ENCODE data around the gene ZNF554. TPM values are rescaled to one million over a fixed set of nuclear protein-coding genes. Genes with fewer than 3 reads are reported as not detected.
A peak's percentile ranks its signal among the peaks of the same experiment; 100 is the strongest.

ZNF554 gene
- total RNA-seq, 4 donors from 2014 or later: 2.1 to 5.3 (median 2.6) TPM

GRCh38 chr19:2834294-2834871 is 14.7 kb downstream of the ZNF554 start:
- intact Hi-C loops (cut with DNase I; ENCODE audit: low total_unique reads): no loop called here
- Histone ChIP-seq H3K27ac (no peak overlapping the region), H3K4me1 (no peaks in the 10 kb centered on the region), H3K36me3 (peaks cover 18 to 48% of the 10 kb centered on the region in 2 donors), H3K4me3 (peak overlapping the region in 1 of 4 donors; percentile 11), H3K9me3 (peaks cover 18 to 40% (median 27%) of the 10 kb centered on the region in 3 donors), H3K27me3 (no peaks in the 10 kb centered on the region)
- DNase-seq (no peak), ATAC-seq (no peak)
- TF ChIP-seq POLR2A (IDR thresholded peaks at IDR 0.05) (no peak), CTCF (IDR thresholded peaks at IDR 0.05 in 4 of 5, conservative IDR thresholded peaks at IDR 0.05 in 1 of 5) (no peak)
- in situ Hi-C loops (cut with MboI; ENCODE audit: low sequenced_read_pairs in 4 of 4): no loop called here

- no peak for ATAC-seq
- DNase-seq: no peak
- in situ Hi-C loops (cut with MboI; ENCODE audit: low sequenced_read_pairs in 4 of 4): no loop called here
- Histone ChIP-seq H3K4me3 (no peak overlapping the region), H3K4me1 (peaks cover 5 to 9% of the 10 kb centered on the region in 2 donors), H3K27ac (no peak overlapping the region), H3K9me3 (peaks cover 18 to 33% (median 27%) of the 10 kb centered on the region in 3 donors), H3K27me3 (no peaks in the 10 kb centered on the region), H3K36me3 (peaks cover 17 to 32% of the 10 kb centered on the region in 2 donors)
- intact Hi-C loops (cut with DNase I; ENCODE audit: low total_unique reads): no loop called here
- TF ChIP-seq POLR2A (IDR thresholded peaks at IDR 0.05) (no peak), CTCF (IDR thresholded peaks at IDR 0.05 in 4 of 5, conservative IDR thresholded peaks at IDR 0.05 in 1 of 5) (no peak)
These were observed 17.8 kb downstream of the ZNF554 start for GRCh38 chr19:2837430-2837829.

DNA sequence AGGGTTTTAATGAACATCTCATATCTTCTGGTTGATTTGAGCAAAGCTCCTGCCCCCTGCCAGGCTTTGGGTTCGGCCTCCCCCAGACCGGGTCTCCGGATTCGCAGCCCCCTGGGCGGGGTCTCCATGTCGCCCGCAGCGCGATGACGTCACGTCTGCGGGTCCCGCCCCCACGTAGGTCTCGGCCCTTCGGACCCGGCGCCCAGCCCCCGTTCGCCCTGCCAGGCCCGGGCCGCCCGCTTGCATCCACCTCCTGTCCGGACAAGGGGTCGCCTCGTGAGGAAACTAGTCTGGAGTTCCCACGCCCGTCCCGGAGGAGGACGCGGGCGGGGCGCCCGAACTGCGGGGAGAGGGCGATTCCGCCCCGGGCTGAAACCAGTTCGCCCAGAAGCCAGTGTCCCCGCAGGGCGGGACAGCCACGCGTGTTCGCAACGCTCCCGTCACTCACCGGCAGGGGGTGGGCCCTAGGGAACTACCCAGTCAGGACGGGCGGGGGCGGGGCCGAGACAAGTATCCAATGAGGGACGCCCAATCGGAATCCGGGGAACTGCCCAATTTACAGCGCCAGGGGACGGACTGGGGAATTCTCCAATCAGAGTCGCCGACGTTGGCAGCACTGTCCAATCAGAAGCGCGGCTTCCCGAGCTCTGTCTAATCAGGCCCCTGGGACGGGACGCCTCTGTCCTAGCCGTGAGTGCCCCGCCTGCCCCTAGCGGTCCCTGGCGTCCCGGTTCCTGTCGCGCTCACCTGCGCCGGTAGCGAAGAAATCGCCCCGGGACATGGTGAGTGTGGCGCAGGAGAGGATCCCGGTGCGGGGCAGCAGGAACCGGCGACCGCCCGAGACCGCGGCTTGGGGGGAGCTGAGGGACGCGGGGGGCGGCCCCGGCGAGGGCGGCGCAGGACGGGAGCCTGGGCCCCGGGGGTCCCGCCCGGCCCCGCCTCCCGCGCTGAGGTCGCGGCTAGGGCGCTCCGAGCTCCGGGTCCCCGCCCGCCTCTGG is 21.4 kb downstream of the ZNF554 start, which contains the start of gene ZNF555:
TSS of gene ZNF555 (plus strand) at position 682 of the 998 bp plus-strand sequence. CDS start at position 780, 98 bp downstream.
- intact Hi-C loops (cut with DNase I; ENCODE audit: low total_unique reads): loop anchor here (1.0 to 2.0 kb wide), 2 partner anchors 22 to 110 kb away; partner anchors contain the start of gene ZNF554
- Histone ChIP-seq H3K36me3 (no peaks in the 10 kb centered on the region), H3K4me3 (peak within 1 kb of the TSS; percentile 69 to 85 (median 74)), H3K27me3 (no peaks in the 10 kb centered on the region), H3K9me3 (peaks cover 0 to 2% (median 0%) of the 10 kb centered on the region in 3 donors), H3K4me1 (peaks cover 15 to 20% of the 10 kb centered on the region in 2 donors), H3K27ac (peak within 1 kb of the TSS; percentile 80 to 92 (median 86))
- DNase-seq (peak; percentile 99), ATAC-seq (peak; percentile 99)
- in situ Hi-C loops (cut with MboI; ENCODE audit: low sequenced_read_pairs in 4 of 4): no loop called here
- TF ChIP-seq CTCF (IDR thresholded peaks at IDR 0.05 in 4 of 5, conservative IDR thresholded peaks at IDR 0.05 in 1 of 5) (peak; percentile 38 to 75 (median 68)), POLR2A (IDR thresholded peaks at IDR 0.05) (peak; percentile 56 to 79)

- TF ChIP-seq CTCF (IDR thresholded peaks at IDR 0.05 in 4 of 5, conservative IDR thresholded peaks at IDR 0.05 in 1 of 5) (no peak), POLR2A (IDR thresholded peaks at IDR 0.05) (no peak)
- peaks cover 16 to 27% of the 10 kb centered on the region in 2 donors for H3K4me1 ChIP-seq
- no peaks in the 10 kb centered on the region for H3K9me3 ChIP-seq
These were observed 22.3 kb downstream of the ZNF554 start for GRCh38 chr19:2841855-2842574.

More at GRCh38 chr19:2841855-2842574, 22.3 kb downstream of the ZNF554 start:
- no peaks in the 10 kb centered on the region for H3K27me3 ChIP-seq
- no peak for ATAC-seq
- DNase-seq: no peak
- in situ Hi-C loops (cut with MboI; ENCODE audit: low sequenced_read_pairs in 4 of 4) (no loop called here), intact Hi-C loops (cut with DNase I; ENCODE audit: low total_unique reads) (loop anchor here (1.0 to 2.0 kb wide), 2 partner anchors 23 to 109 kb away; partner anchors contain the start of gene ZNF554)
- no peaks in the 10 kb centered on the region for H3K36me3 ChIP-seq
- H3K27ac ChIP-seq: peak overlapping the region; percentile 80 to 92 (median 86)
- H3K4me3 ChIP-seq: peak overlapping the region; percentile 69 to 85 (median 74)
